ENCODE results near the gene C1GALT1C1.

The C1GALT1C1 gene

GRCh38 chrX:120603707-120604360 lies 26.0 kb downstream of the C1GALT1C1 start, which contains the start of gene MCTS1:
MCTS1 (plus strand) TSS chrX:120604101; CDS start chrX:120604237, 136 bp downstream.
- TF ChIP-seq CTCF (IDR thresholded peaks at IDR 0.05; ENCODE audit: low read depth, low read length) = no peak
- H3K4me3 ChIP-seq (ENCODE audit: low read depth, low read length) = peak within 1 kb of the TSS; percentile 74
- peak; percentile 96 for DNase-seq (ENCODE audit: low read depth, low spot score)
- in situ Hi-C loops (cut with HindIII; ENCODE audit: low sequenced_read_pairs) = no loop called here

- no peak for DNase-seq (ENCODE audit: low read depth, low spot score)
- in situ Hi-C loops (cut with HindIII; ENCODE audit: low sequenced_read_pairs) = no loop called here
- no peak overlapping the region for H3K4me3 ChIP-seq (ENCODE audit: low read depth, low read length)
- no peak for TF ChIP-seq CTCF (IDR thresholded peaks at IDR 0.05; ENCODE audit: low read depth, low read length)
Observed at GRCh38 chrX:120585702-120586101, 44.2 kb downstream of the C1GALT1C1 start.

All from astrocyte of the spinal cord (primary cell).